Activated CD4-positive, alpha-beta T cell treated with anti-CD3 and anti-CD28 coated beads for 36 hours (primary cell): ENCODE measurements around the gene SLC39A11. TPM values are rescaled to one million over a fixed set of nuclear protein-coding genes. Genes with fewer than 3 reads are reported as not detected.

Experiments
- ATAC-seq: fragments of 200-7000 bp; cut with Tn5 transposase; one replicate; pipeline ENCODE4 v1.10.0; 2021; ENCODE audit warnings: mild to moderate bottlenecking, moderate library complexity
- CTCF ChIA-PET: fragments of 350-600 bp; sonication (Branson Sonifier 250); formaldehyde crosslinking; loops from one replicate; lab custom pipeline; 2021; ENCODE audit warnings: antibody characterized with exemption; lab: Charles Lee
- POLR2A ChIA-PET: fragments of 350-600 bp; sonication (Branson Sonifier 250); formaldehyde crosslinking; loops from one replicate; lab custom pipeline; 2021; ENCODE audit warnings: antibody characterized with exemption, inconsistent platforms; lab: Charles Lee
- DNase-seq: peaks from one replicate; pipeline ENCODE4 v3.0.0-alpha.2; 2020
- H3K27ac Mint-ChIP-seq: one replicate; pipeline ENCODE4 v1.8.0; 2021; ENCODE audit warnings: mixed read lengths
- H3K27me3 Mint-ChIP-seq: one replicate; pipeline ENCODE4 v1.8.0; 2021; ENCODE audit warnings: mixed read lengths
- H3K36me3 Mint-ChIP-seq: one replicate; pipeline ENCODE4 v1.8.0; 2021; ENCODE audit warnings: low read depth, mixed read lengths
- H3K4me1 Mint-ChIP-seq: one replicate; pipeline ENCODE4 v1.8.0; 2021; ENCODE audit warnings: mixed read lengths
- H3K4me3 Mint-ChIP-seq: one replicate; pipeline ENCODE4 v1.8.0; 2021; ENCODE audit warnings: mild to moderate bottlenecking, moderate library complexity, mixed read lengths
- H3K9me3 Mint-ChIP-seq: one replicate; pipeline ENCODE4 v1.8.0; 2021; ENCODE audit warnings: low read depth, mixed read lengths
- intact Hi-C, 2 experiments: fragments of 100-400 bp; cut with DNase I in 1 of 2; cut with micrococcal nuclease in 1 of 2; formaldehyde crosslinking; loops; one replicate each; pipeline versions ENCODE4 v1.14.2 to v1.15.1; 2022 to 2024; cut with DNase I, micrococcal nuclease
- total RNA-seq, 2 experiments: library from RNA; stranded (reverse); gene quantifications; one replicate each; pipeline ENCODE4 v1.2.3, GENCODE V29; 2021

SLC39A11 gene
- total RNA-seq, 2 experiments from 2014 or later = 12.5 to 17.2 TPM

GRCh38 chr17:72634621-72635020, 457.9 kb downstream of the SLC39A11 start:
- Mint-ChIP-seq H3K36me3 (no peaks in the 10 kb centered on the region), H3K9me3 (no peaks in the 10 kb centered on the region), H3K4me1 (peaks cover 14% of the 10 kb centered on the region), H3K4me3 (no peak overlapping the region), H3K27me3 (no peaks in the 10 kb centered on the region), H3K27ac (peak overlapping the region; percentile 10)
- intact Hi-C loops = no loop called here
- ATAC-seq (peak; percentile 60), DNase-seq (peak; percentile 25)
- CTCF ChIA-PET = interaction anchor here (0.7 to 0.8 kb wide), 2 partner anchors 84 to 160 kb away, joined by 3 read pairs; no protein-coding TSS in a partner anchor
- POLR2A ChIA-PET = no interaction called here

GRCh38 chr17:72631949-72632684, 460.4 kb downstream of the SLC39A11 start:
- intact Hi-C loops = no loop called here
- ATAC-seq (no peak), DNase-seq (no peak)
- Mint-ChIP-seq H3K36me3 (no peaks in the 10 kb centered on the region), H3K9me3 (no peaks in the 10 kb centered on the region), H3K4me1 (peaks cover 14% of the 10 kb centered on the region), H3K27me3 (peaks cover 2% of the 10 kb centered on the region), H3K27ac (no peak overlapping the region), H3K4me3 (no peak overlapping the region)
- POLR2A ChIA-PET = no interaction called here
- CTCF ChIA-PET = interaction anchor here (0.7 kb wide), 1 partner anchor 535 kb away, joined by 3 read pairs; no protein-coding TSS in a partner anchor

GRCh38 chr17:72631568-72631948, 460.9 kb downstream of the SLC39A11 start:
- intact Hi-C loops = no loop called here
- ATAC-seq (no peak), DNase-seq (no peak)
- ChIA-PET CTCF (no interaction called here), POLR2A (no interaction called here)
- Mint-ChIP-seq H3K27ac (no peak overlapping the region), H3K36me3 (no peaks in the 10 kb centered on the region), H3K4me1 (peaks cover 14% of the 10 kb centered on the region), H3K27me3 (peaks cover 2% of the 10 kb centered on the region), H3K9me3 (no peaks in the 10 kb centered on the region), H3K4me3 (no peak overlapping the region)

GRCh38 chr17:72624652-72625051, 467.8 kb downstream of the SLC39A11 start:
- CTCF ChIA-PET = no interaction called here
- H3K9me3 Mint-ChIP-seq = peaks cover 5% of the 10 kb centered on the region
- ATAC-seq (no peak), DNase-seq (no peak)
- no peaks in the 10 kb centered on the region for H3K4me1 Mint-ChIP-seq
- H3K27ac Mint-ChIP-seq = no peak overlapping the region
- POLR2A ChIA-PET = no interaction called here
- intact Hi-C loops = no loop called here
- H3K36me3 Mint-ChIP-seq = no peaks in the 10 kb centered on the region
- no peak overlapping the region for H3K4me3 Mint-ChIP-seq
- peaks cover 21% of the 10 kb centered on the region for H3K27me3 Mint-ChIP-seq

GRCh38 chr17:72624226-72624625, 468.3 kb downstream of the SLC39A11 start:
- CTCF ChIA-PET = no interaction called here
- intact Hi-C loops = no loop called here

GRCh38 chr17:72622661-72623433, 469.6 kb downstream of the SLC39A11 start:
- H3K9me3 Mint-ChIP-seq = peaks cover 5% of the 10 kb centered on the region
- H3K27ac Mint-ChIP-seq = no peak overlapping the region
- H3K4me3 Mint-ChIP-seq = no peak overlapping the region
- ChIA-PET CTCF (no interaction called here), POLR2A (no interaction called here)
- intact Hi-C loops = no loop called here
- H3K36me3 Mint-ChIP-seq = no peaks in the 10 kb centered on the region
- peaks cover 22% of the 10 kb centered on the region for H3K27me3 Mint-ChIP-seq
- no peak for DNase-seq
- H3K4me1 Mint-ChIP-seq = peaks cover 10% of the 10 kb centered on the region
- no peak for ATAC-seq

More at GRCh38 chr17:72624226-72624625, 468.3 kb downstream of the SLC39A11 start:
- Mint-ChIP-seq H3K27ac (no peak overlapping the region), H3K4me3 (no peak overlapping the region), H3K4me1 (no peaks in the 10 kb centered on the region), H3K9me3 (peaks cover 5% of the 10 kb centered on the region), H3K36me3 (no peaks in the 10 kb centered on the region), H3K27me3 (peaks cover 21% of the 10 kb centered on the region)
- POLR2A ChIA-PET = no interaction called here
- DNase-seq = no peak
- ATAC-seq = no peak

- CTCF ChIA-PET = interaction anchor here (0.6 to 1.6 kb wide), 4 partner anchors 9 to 63 kb away, joined by 3 to 8 read pairs (median 3); no protein-coding TSS in a partner anchor
- Mint-ChIP-seq H3K27ac (no peak overlapping the region), H3K36me3 (no peaks in the 10 kb centered on the region), H3K4me3 (no peak overlapping the region), H3K4me1 (peaks cover 18% of the 10 kb centered on the region), H3K9me3 (no peaks in the 10 kb centered on the region), H3K27me3 (peaks cover 27% of the 10 kb centered on the region)
- ATAC-seq = no peak
- POLR2A ChIA-PET = no interaction called here
- intact Hi-C loops = loop anchor here in 1 of 2 experiments (5.0 kb wide), 1 partner anchor 1983 kb away; no protein-coding TSS in a partner anchor
- no peak for DNase-seq
These were observed 472.4 kb downstream of the SLC39A11 start for GRCh38 chr17:72619976-72620650.

- H3K4me1 Mint-ChIP-seq = peaks cover 18% of the 10 kb centered on the region
- no peaks in the 10 kb centered on the region for H3K9me3 Mint-ChIP-seq
- H3K36me3 Mint-ChIP-seq = no peaks in the 10 kb centered on the region
- POLR2A ChIA-PET = no interaction called here
- H3K4me3 Mint-ChIP-seq = peak overlapping the region; percentile 39
- H3K27me3 Mint-ChIP-seq = peaks cover 37% of the 10 kb centered on the region
- intact Hi-C loops = loop anchor here in 1 of 2 experiments (5.0 kb wide), 1 partner anchor 1981 kb away; no protein-coding TSS in a partner anchor
- ATAC-seq (peak; percentile 42), DNase-seq (peak; percentile 27)
- H3K27ac Mint-ChIP-seq = no peak overlapping the region
- CTCF ChIA-PET = interaction anchor here (0.8 to 1.3 kb wide), 3 partner anchors 61 to 637 kb away, joined by 3 read pairs; no protein-coding TSS in a partner anchor
These were observed 474.4 kb downstream of the SLC39A11 start for GRCh38 chr17:72618001-72618509.

GRCh38 chr17:72617557-72617956, 474.9 kb downstream of the SLC39A11 start:
- ATAC-seq (no peak), DNase-seq (no peak)
- no peaks in the 10 kb centered on the region for H3K36me3 Mint-ChIP-seq
- no peaks in the 10 kb centered on the region for H3K9me3 Mint-ChIP-seq
- no peak overlapping the region for H3K27ac Mint-ChIP-seq
- peaks cover 35% of the 10 kb centered on the region for H3K27me3 Mint-ChIP-seq
- intact Hi-C loops = loop anchor here in 1 of 2 experiments (5.0 kb wide), 1 partner anchor 1980 kb away; no protein-coding TSS in a partner anchor
- H3K4me3 Mint-ChIP-seq = peak overlapping the region; percentile 39
- H3K4me1 Mint-ChIP-seq = peaks cover 18% of the 10 kb centered on the region
- ChIA-PET CTCF (interaction anchor here (0.8 to 1.3 kb wide), 3 partner anchors 60 to 638 kb away, joined by 3 read pairs; no protein-coding TSS in a partner anchor), POLR2A (no interaction called here)

- Mint-ChIP-seq H3K4me1 (peaks cover 18% of the 10 kb centered on the region), H3K36me3 (no peaks in the 10 kb centered on the region), H3K4me3 (no peak overlapping the region), H3K27ac (no peak overlapping the region), H3K27me3 (peaks cover 29% of the 10 kb centered on the region), H3K9me3 (no peaks in the 10 kb centered on the region)
- ATAC-seq (no peak), DNase-seq (no peak)
- POLR2A ChIA-PET = no interaction called here
- intact Hi-C loops = loop anchor here in 1 of 2 experiments (5.0 kb wide), 1 partner anchor 1979 kb away; no protein-coding TSS in a partner anchor
- CTCF ChIA-PET = no interaction called here
These were observed 476.0 kb downstream of the SLC39A11 start for GRCh38 chr17:72616447-72616846.

- DNase-seq (no peak), ATAC-seq (no peak)
- CTCF ChIA-PET = no interaction called here
- intact Hi-C loops = loop anchor here in 1 of 2 experiments (5.0 kb wide), 1 partner anchor 1978 kb away; no protein-coding TSS in a partner anchor
- peaks cover 29% of the 10 kb centered on the region for H3K27me3 Mint-ChIP-seq
- H3K27ac Mint-ChIP-seq = no peak overlapping the region
- no peak overlapping the region for H3K4me3 Mint-ChIP-seq
- peaks cover 18% of the 10 kb centered on the region for H3K4me1 Mint-ChIP-seq
- no peaks in the 10 kb centered on the region for H3K9me3 Mint-ChIP-seq
- no peaks in the 10 kb centered on the region for H3K36me3 Mint-ChIP-seq
- POLR2A ChIA-PET = no interaction called here
These were observed 476.9 kb downstream of the SLC39A11 start for GRCh38 chr17:72615627-72615991.
